ENCODE measurements around the gene DAAM1.

DNA sequence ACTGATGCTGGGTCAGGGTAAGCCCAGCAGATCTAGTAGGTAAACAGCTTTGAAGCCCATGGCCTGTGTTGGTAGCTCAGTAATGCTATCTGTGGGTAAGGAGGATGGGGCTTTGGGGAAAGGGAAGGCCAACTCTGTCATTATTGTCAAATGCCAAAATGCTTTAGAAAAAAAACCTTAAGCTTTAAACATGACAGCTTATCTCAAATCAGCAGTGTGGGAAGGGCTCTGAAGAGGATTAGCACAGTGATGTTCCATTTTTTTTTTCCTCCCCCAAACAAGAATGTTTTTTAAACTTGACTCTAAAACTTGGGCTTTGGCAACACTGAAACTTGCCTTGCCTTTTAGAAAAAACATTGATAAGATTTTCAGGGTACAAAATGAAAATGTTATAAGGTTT is 11.7 kb downstream of the DAAM1 start:
- TF ChIP-seq, protein P1, sequence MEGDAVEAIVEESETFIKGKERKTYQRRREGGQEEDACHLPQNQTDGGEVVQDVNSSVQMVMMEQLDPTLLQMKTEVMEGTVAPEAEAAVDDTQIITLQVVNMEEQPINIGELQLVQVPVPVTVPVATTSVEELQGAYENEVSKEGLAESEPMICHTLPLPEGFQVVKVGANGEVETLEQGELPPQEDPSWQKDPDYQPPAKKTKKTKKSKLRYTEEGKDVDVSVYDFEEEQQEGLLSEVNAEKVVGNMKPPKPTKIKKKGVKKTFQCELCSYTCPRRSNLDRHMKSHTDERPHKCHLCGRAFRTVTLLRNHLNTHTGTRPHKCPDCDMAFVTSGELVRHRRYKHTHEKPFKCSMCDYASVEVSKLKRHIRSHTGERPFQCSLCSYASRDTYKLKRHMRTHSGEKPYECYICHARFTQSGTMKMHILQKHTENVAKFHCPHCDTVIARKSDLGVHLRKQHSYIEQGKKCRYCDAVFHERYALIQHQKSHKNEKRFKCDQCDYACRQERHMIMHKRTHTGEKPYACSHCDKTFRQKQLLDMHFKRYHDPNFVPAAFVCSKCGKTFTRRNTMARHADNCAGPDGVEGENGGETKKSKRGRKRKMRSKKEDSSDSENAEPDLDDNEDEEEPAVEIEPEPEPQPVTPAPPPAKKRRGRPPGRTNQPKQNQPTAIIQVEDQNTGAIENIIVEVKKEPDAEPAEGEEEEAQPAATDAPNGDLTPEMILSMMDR (IDR thresholded peaks at IDR 0.05), result no peak
- TF ChIP-seq EZH2 (IDR thresholded peaks at IDR 0.05) (no peak), EZH2phosphoT487 (IDR thresholded peaks at IDR 0.05) (no peak)
